Measurements from ENCODE around the gene UPB1.

The UPB1 gene
- total RNA-seq = 0 to 13.0 (median 0.15) reads per million in 18 experiments

GRCh38 chr22:24494528-24495364, at the start of gene UPB1:
Gene UPB1 (plus strand): TSS chr22:24495332. CDS start chr22:24495404, 72 bp downstream.
- DNase-seq = no peak

GRCh38 chr22:24445481-24446259, 49.5 kb upstream of the UPB1 start:
- no peak for DNase-seq

GRCh38 chr22:24446260-24446611, 48.9 kb upstream of the UPB1 start:
- DNase-seq = no peak

GRCh38 chr22:24450610-24451009, 44.5 kb upstream of the UPB1 start:
- DNase-seq = no peak

- no peak for DNase-seq
Measured at GRCh38 chr22:24451162-24451561, 44.0 kb upstream of the UPB1 start.

GRCh38 chr22:24453853-24454252, 41.3 kb upstream of the UPB1 start:
- DNase-seq = no peak

- DNase-seq = no peak
Measured at GRCh38 chr22:24455039-24455438, 40.1 kb upstream of the UPB1 start.

- no peak for DNase-seq
Measured at GRCh38 chr22:24455751-24456426, 39.2 kb upstream of the UPB1 start.

GRCh38 chr22:24457894-24458420, 37.2 kb upstream of the UPB1 start:
- no peak for DNase-seq

GRCh38 chr22:24459911-24460310, 35.2 kb upstream of the UPB1 start:
- DNase-seq = no peak

- peak in 1 of 2 donors; percentile 13 for DNase-seq
Measured at GRCh38 chr22:24460418-24461089, 34.6 kb upstream of the UPB1 start.

- DNase-seq = peak; percentile 78 to 84
Measured at GRCh38 chr22:24463071-24463760, 31.9 kb upstream of the UPB1 start.

- DNase-seq = peak; percentile 25 to 52
Measured at GRCh38 chr22:24465566-24465965, 29.6 kb upstream of the UPB1 start.

- no peak for DNase-seq
Measured at GRCh38 chr22:24465975-24466374, 29.2 kb upstream of the UPB1 start.

GRCh38 chr22:24466716-24467328, 28.3 kb upstream of the UPB1 start:
- DNase-seq = peak; percentile 76 to 77

- DNase-seq = peak in 1 of 2 donors; percentile 5
Measured at GRCh38 chr22:24467340-24467739, 27.8 kb upstream of the UPB1 start.

GRCh38 chr22:24471570-24471969, 23.6 kb upstream of the UPB1 start:
- DNase-seq = no peak

- peak; percentile 46 to 90 for DNase-seq
Measured at GRCh38 chr22:24473284-24473683, 21.8 kb upstream of the UPB1 start.

- DNase-seq = no peak
Measured at GRCh38 chr22:24474221-24474620, 20.9 kb upstream of the UPB1 start.

- no peak for DNase-seq
Measured at GRCh38 chr22:24474649-24475255, 20.4 kb upstream of the UPB1 start.

- DNase-seq = no peak
Measured at GRCh38 chr22:24481641-24482040, 13.5 kb upstream of the UPB1 start.

Data from inflammatory macrophage (primary cell).